OCI-M2 (cell line): Measurements from ENCODE around the gene FBLN1.
"Not testable (repeated sequence)": the region's sequence is repeated elsewhere in the genome, so short reads cannot be mapped to it uniquely, and the experiment has no call there.

Source experiments
- DNase-seq: peaks from one replicate; lab custom pipeline; 2025; ENCODE audit not compliant: unreplicated experiment; lab: John Stamatoyannopoulos, UW

Gene FBLN1

GRCh38 chr22:45476814-45477213 is 25.9 kb upstream of the FBLN1 start:
- DNase-seq = no peak

- DNase-seq = no peak
Observed at GRCh38 chr22:45477366-45478107, 25.1 kb upstream of the FBLN1 start.

GRCh38 chr22:45478108-45478771 is 24.4 kb upstream of the FBLN1 start:
- no peak for DNase-seq

GRCh38 chr22:45480717-45481116 is 22.0 kb upstream of the FBLN1 start:
- no peak for DNase-seq

GRCh38 chr22:45481661-45482060 is 21.0 kb upstream of the FBLN1 start:
- DNase-seq = no peak

GRCh38 chr22:45482169-45482568 is 20.5 kb upstream of the FBLN1 start:
- DNase-seq = no peak

- no peak for DNase-seq
Observed at GRCh38 chr22:45483319-45483718, 19.4 kb upstream of the FBLN1 start.

- no peak for DNase-seq
Observed at GRCh38 chr22:45483918-45484499, 18.7 kb upstream of the FBLN1 start.

GRCh38 chr22:45484742-45485141 is 17.9 kb upstream of the FBLN1 start:
- no peak for DNase-seq

- DNase-seq = no peak
Observed at GRCh38 chr22:45485261-45485660, 17.4 kb upstream of the FBLN1 start.

GRCh38 chr22:45488764-45489370 is 13.8 kb upstream of the FBLN1 start:
- DNase-seq = no peak

- DNase-seq = no peak
Observed at GRCh38 chr22:45490836-45491235, 11.8 kb upstream of the FBLN1 start.

GRCh38 chr22:45491841-45492240 is 10.8 kb upstream of the FBLN1 start:
- DNase-seq = no peak

GRCh38 chr22:45493286-45493771 is 9.4 kb upstream of the FBLN1 start:
- DNase-seq = no peak

- DNase-seq = not testable (repeated sequence)
Observed at GRCh38 chr22:45494306-45494705, 8.4 kb upstream of the FBLN1 start.

GRCh38 chr22:45495616-45496015 is 7.1 kb upstream of the FBLN1 start:
- DNase-seq = not testable (repeated sequence)

- no peak for DNase-seq
Observed at GRCh38 chr22:45496451-45496941, 6.2 kb upstream of the FBLN1 start.

GRCh38 chr22:45497351-45498145 is 5.1 kb upstream of the FBLN1 start:
- DNase-seq = no peak

- DNase-seq = no peak
Observed at GRCh38 chr22:45499746-45500145, 2.9 kb upstream of the FBLN1 start.

- no peak for DNase-seq
Observed at GRCh38 chr22:45503050-45503815, 550 bp downstream of the FBLN1 start.
